Measurements from ENCODE around the gene ATP13A3. TPM values are rescaled to one million over a fixed set of nuclear protein-coding genes. Genes with fewer than 3 reads are reported as not detected.

ATP13A3 gene
- total and polyA plus RNA-seq, 2 of the 4 experiments (the other 2 are of a cell fraction), result 48.1 to 154 TPM

DNA sequence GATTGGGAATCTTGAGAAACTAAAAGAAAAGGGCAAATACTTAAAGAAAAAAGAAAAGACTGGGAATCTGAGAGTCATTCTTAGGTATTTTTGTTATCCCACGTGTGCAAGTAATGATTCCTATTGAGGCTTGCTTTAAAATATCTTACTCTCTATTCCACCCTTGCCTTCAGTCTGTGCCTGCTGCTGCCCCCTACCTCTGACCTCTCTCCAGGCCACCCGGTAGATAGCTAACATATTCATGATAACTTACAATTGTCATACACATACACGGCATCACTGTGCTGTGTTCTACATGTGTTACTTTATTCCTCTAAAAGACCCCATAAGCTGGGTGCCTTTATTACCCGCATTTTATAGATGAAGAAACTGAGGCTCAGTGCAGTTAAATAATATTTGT lies 27.8 kb upstream of the ATP13A3 start:
- no TSS peak for BruUV-seq (replicated peaks)
- H3K4me1 ChIP-seq (ENCODE audit: control insufficient read depth, insufficient read depth, low read length), result peaks cover 12% of the 10 kb centered on the region
- H3K18ac ChIP-seq (ENCODE audit: low read depth, low read length), result no peak overlapping the region
- H3K27ac ChIP-seq (ENCODE audit: insufficient read depth, low read length), result no peak overlapping the region
- H4K91ac ChIP-seq (ENCODE audit: insufficient read depth, low read depth, low read length), result no peak overlapping the region
- H3K4me2 ChIP-seq (ENCODE audit: low read depth, low read length), result no peak overlapping the region
- ATAC-seq (ENCODE audit: low read depth) (no peak), DNase-seq (no peak)
- intact Hi-C loops (cut with micrococcal nuclease), result no loop called here
- H3K79me1 ChIP-seq (ENCODE audit: low read depth in 1 of 2, low read length in 2 of 2), result no peaks in the 10 kb centered on the region
- in situ Hi-C loops (cut with MboI; ENCODE audit: low sequenced_read_pairs), result no loop called here
- H2BK120ac ChIP-seq (ENCODE audit: low read depth, low read length), result no peak overlapping the region
- TF ChIP-seq, protein P1, sequence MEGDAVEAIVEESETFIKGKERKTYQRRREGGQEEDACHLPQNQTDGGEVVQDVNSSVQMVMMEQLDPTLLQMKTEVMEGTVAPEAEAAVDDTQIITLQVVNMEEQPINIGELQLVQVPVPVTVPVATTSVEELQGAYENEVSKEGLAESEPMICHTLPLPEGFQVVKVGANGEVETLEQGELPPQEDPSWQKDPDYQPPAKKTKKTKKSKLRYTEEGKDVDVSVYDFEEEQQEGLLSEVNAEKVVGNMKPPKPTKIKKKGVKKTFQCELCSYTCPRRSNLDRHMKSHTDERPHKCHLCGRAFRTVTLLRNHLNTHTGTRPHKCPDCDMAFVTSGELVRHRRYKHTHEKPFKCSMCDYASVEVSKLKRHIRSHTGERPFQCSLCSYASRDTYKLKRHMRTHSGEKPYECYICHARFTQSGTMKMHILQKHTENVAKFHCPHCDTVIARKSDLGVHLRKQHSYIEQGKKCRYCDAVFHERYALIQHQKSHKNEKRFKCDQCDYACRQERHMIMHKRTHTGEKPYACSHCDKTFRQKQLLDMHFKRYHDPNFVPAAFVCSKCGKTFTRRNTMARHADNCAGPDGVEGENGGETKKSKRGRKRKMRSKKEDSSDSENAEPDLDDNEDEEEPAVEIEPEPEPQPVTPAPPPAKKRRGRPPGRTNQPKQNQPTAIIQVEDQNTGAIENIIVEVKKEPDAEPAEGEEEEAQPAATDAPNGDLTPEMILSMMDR (conservative IDR thresholded peaks at IDR 0.05; ENCODE audit: low read depth, low read length), result no peak
- TF ChIP-seq, protein P2, sequence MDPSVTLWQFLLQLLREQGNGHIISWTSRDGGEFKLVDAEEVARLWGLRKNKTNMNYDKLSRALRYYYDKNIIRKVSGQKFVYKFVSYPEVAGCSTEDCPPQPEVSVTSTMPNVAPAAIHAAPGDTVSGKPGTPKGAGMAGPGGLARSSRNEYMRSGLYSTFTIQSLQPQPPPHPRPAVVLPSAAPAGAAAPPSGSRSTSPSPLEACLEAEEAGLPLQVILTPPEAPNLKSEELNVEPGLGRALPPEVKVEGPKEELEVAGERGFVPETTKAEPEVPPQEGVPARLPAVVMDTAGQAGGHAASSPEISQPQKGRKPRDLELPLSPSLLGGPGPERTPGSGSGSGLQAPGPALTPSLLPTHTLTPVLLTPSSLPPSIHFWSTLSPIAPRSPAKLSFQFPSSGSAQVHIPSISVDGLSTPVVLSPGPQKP (IDR thresholded peaks at IDR 0.05; ENCODE audit: borderline replicate concordance, low read depth, low read length), result no peak
- TF ChIP-seq POLR2A (IDR thresholded peaks at IDR 0.05; ENCODE audit: low read depth, low read length) (no peak), RAD21 (IDR thresholded peaks at IDR 0.05; ENCODE audit: low read length) (no peak), RFX5 (IDR thresholded peaks at IDR 0.05; ENCODE audit: low read depth, low read length) (no peak), FOS (IDR thresholded peaks at IDR 0.05; ENCODE audit: low read depth, low read length) (no peak), MAFK (IDR thresholded peaks at IDR 0.05; ENCODE audit: low read depth, low read length) (no peak), MXI1 (IDR thresholded peaks at IDR 0.05; ENCODE audit: borderline replicate concordance, low read depth, low read length) (no peak), RCOR1 (IDR thresholded peaks at IDR 0.05; ENCODE audit: insufficient replicate concordance, low read length) (no peak), SMC3 (IDR thresholded peaks at IDR 0.05; ENCODE audit: low read depth, low read length) (no peak), MAZ (IDR thresholded peaks at IDR 0.05; ENCODE audit: borderline replicate concordance, low read depth, low read length) (no peak), CEBPB (IDR thresholded peaks at IDR 0.05; ENCODE audit: low read depth, low read length) (no peak), BHLHE40 (IDR thresholded peaks at IDR 0.05; ENCODE audit: low read depth, low read length) (no peak)
- TF ChIP-seq, protein P3, sequence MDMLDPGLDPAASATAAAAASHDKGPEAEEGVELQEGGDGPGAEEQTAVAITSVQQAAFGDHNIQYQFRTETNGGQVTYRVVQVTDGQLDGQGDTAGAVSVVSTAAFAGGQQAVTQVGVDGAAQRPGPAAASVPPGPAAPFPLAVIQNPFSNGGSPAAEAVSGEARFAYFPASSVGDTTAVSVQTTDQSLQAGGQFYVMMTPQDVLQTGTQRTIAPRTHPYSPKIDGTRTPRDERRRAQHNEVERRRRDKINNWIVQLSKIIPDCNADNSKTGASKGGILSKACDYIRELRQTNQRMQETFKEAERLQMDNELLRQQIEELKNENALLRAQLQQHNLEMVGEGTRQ (IDR thresholded peaks at IDR 0.05; ENCODE audit: low read depth, low read length), result no peak
- no peak overlapping the region for H2AK9ac ChIP-seq (replicated peaks; ENCODE audit: low read depth, low read length, poor library complexity)
- H3K36me3 ChIP-seq (ENCODE audit: control insufficient read depth, insufficient read depth, low read length), result no peaks in the 10 kb centered on the region
- no peaks in the 10 kb centered on the region for H3K27me3 ChIP-seq (ENCODE audit: control insufficient read depth, insufficient read depth, low read length)
- H2BK15ac ChIP-seq (ENCODE audit: low read depth, low read length), result no peak overlapping the region
- no peak overlapping the region for H4K8ac ChIP-seq (ENCODE audit: low read depth in 2 of 2, low read length in 2 of 2)
- no CpG with 5 or more reads among the region's 4 CpGs for WGBS, 2 experiments (ENCODE audit: extremely low coverage in 2 of 2, insufficient read length in 1 of 2)
- dilution Hi-C loops (cut with HindIII; ENCODE audit: low sequenced_read_pairs, unreplicated experiment), result no loop called here
- H3K9ac ChIP-seq (ENCODE audit: low read depth, low read length), result no peak overlapping the region
- CTCF ChIA-PET, result no interaction called here
- no peak overlapping the region for H2BK5ac ChIP-seq (ENCODE audit: low read depth, low read length, poor library complexity, severe bottlenecking)
- H3K4me3 ChIP-seq (ENCODE audit: insufficient read depth, low read depth, low read length), result no peak overlapping the region
- POLR2A ChIA-PET (ENCODE audit: unreplicated experiment), result no interaction called here
- peaks cover 3% of the 10 kb centered on the region; the same call in 1 of the 2 replicates for H3K9me1 ChIP-seq (ENCODE audit: insufficient read depth, low read length)
- no peak overlapping the region for H3K14ac ChIP-seq (replicated peaks; ENCODE audit: low read depth, low read length)
- no peaks in the 10 kb centered on the region for H3K9me3 ChIP-seq (ENCODE audit: control insufficient read depth, insufficient read depth, low read length)
- no peak overlapping the region for H3K56ac ChIP-seq (ENCODE audit: extremely low read depth, insufficient read depth, low read length)
- no peak overlapping the region for H2AFZ ChIP-seq (replicated peaks; ENCODE audit: low read length, poor library complexity)
- no peak overlapping the region for H4K5ac ChIP-seq (ENCODE audit: low read depth, low read length)
- no peaks in the 10 kb centered on the region for H4K20me1 ChIP-seq (ENCODE audit: insufficient read depth, low read length)
- H3K4ac ChIP-seq (ENCODE audit: low read depth, low read length), result no peak overlapping the region
- H2BK20ac ChIP-seq (ENCODE audit: low read depth, low read length), result no peak overlapping the region
- H3K23ac ChIP-seq (ENCODE audit: low read depth, low read length), result no peak overlapping the region
- no peak overlapping the region for H2AK5ac ChIP-seq (ENCODE audit: low read depth, low read length)

All from IMR-90 (cell line).